Measurements from ENCODE around the gene HDLBP. TPM values are rescaled to one million over a fixed set of nuclear protein-coding genes. Genes with fewer than 3 reads are reported as not detected.

The HDLBP gene
- total and polyA plus RNA-seq, 2 of the 4 experiments (the other 2 are of a cell fraction), result 648 to 1,165 TPM

DNA sequence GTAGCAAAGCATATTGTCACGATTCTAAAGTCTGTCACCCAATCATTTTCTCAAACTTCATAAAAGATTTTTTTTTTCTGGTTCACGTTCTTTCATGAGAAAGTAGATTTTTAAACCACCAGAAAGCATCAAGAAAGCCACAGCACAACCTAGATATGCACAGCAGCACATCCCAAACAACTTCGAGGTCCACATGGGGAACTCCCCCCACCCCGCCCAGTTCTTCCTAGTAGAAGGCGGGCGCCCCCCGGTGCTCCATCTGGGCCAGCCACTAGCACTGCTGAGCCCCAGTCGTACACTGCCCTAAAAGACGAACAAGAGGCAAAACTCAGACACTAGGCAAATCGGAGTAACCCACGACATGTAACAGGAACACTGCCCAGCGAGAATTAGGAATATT is 15.5 kb downstream of the HDLBP start:
- H2BK5ac ChIP-seq (ENCODE audit: low read depth, low read length, poor library complexity, severe bottlenecking), result no peak overlapping the region
- TF ChIP-seq, protein P1, sequence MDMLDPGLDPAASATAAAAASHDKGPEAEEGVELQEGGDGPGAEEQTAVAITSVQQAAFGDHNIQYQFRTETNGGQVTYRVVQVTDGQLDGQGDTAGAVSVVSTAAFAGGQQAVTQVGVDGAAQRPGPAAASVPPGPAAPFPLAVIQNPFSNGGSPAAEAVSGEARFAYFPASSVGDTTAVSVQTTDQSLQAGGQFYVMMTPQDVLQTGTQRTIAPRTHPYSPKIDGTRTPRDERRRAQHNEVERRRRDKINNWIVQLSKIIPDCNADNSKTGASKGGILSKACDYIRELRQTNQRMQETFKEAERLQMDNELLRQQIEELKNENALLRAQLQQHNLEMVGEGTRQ (IDR thresholded peaks at IDR 0.05; ENCODE audit: low read depth, low read length), result no peak
- no peak for TF ChIP-seq MAFK (IDR thresholded peaks at IDR 0.05; ENCODE audit: low read depth, low read length)
- no peak for TF ChIP-seq CEBPB (IDR thresholded peaks at IDR 0.05; ENCODE audit: low read depth, low read length)
- no peak for TF ChIP-seq FOS (IDR thresholded peaks at IDR 0.05; ENCODE audit: low read depth, low read length)
- no peak for TF ChIP-seq MAZ (IDR thresholded peaks at IDR 0.05; ENCODE audit: borderline replicate concordance, low read depth, low read length)
- TF ChIP-seq BHLHE40 (IDR thresholded peaks at IDR 0.05; ENCODE audit: low read depth, low read length), result no peak
- no peak for TF ChIP-seq RCOR1 (IDR thresholded peaks at IDR 0.05; ENCODE audit: insufficient replicate concordance, low read length)
- TF ChIP-seq, protein P2, sequence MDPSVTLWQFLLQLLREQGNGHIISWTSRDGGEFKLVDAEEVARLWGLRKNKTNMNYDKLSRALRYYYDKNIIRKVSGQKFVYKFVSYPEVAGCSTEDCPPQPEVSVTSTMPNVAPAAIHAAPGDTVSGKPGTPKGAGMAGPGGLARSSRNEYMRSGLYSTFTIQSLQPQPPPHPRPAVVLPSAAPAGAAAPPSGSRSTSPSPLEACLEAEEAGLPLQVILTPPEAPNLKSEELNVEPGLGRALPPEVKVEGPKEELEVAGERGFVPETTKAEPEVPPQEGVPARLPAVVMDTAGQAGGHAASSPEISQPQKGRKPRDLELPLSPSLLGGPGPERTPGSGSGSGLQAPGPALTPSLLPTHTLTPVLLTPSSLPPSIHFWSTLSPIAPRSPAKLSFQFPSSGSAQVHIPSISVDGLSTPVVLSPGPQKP (IDR thresholded peaks at IDR 0.05; ENCODE audit: borderline replicate concordance, low read depth, low read length), result no peak
- TF ChIP-seq, protein P3, sequence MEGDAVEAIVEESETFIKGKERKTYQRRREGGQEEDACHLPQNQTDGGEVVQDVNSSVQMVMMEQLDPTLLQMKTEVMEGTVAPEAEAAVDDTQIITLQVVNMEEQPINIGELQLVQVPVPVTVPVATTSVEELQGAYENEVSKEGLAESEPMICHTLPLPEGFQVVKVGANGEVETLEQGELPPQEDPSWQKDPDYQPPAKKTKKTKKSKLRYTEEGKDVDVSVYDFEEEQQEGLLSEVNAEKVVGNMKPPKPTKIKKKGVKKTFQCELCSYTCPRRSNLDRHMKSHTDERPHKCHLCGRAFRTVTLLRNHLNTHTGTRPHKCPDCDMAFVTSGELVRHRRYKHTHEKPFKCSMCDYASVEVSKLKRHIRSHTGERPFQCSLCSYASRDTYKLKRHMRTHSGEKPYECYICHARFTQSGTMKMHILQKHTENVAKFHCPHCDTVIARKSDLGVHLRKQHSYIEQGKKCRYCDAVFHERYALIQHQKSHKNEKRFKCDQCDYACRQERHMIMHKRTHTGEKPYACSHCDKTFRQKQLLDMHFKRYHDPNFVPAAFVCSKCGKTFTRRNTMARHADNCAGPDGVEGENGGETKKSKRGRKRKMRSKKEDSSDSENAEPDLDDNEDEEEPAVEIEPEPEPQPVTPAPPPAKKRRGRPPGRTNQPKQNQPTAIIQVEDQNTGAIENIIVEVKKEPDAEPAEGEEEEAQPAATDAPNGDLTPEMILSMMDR (conservative IDR thresholded peaks at IDR 0.05; ENCODE audit: low read depth, low read length), result no peak
- TF ChIP-seq SMC3 (IDR thresholded peaks at IDR 0.05; ENCODE audit: low read depth, low read length), result no peak
- H4K8ac ChIP-seq (ENCODE audit: low read depth in 2 of 2, low read length in 2 of 2), result no peak overlapping the region
- H3K9ac ChIP-seq (ENCODE audit: low read depth, low read length), result no peak overlapping the region
- CTCF ChIA-PET, result no interaction called here
- no peak overlapping the region for H2BK20ac ChIP-seq (ENCODE audit: low read depth, low read length)
- DNase-seq, result no peak
- no peak overlapping the region for H3K27ac ChIP-seq (ENCODE audit: insufficient read depth, low read length)
- H2BK15ac ChIP-seq (ENCODE audit: low read depth, low read length), result no peak overlapping the region
- intact Hi-C loops (cut with micrococcal nuclease), result no loop called here
- H4K91ac ChIP-seq (ENCODE audit: insufficient read depth, low read depth, low read length), result no peak overlapping the region
- H3K36me3 ChIP-seq (ENCODE audit: control insufficient read depth, insufficient read depth, low read length), result peaks cover 8% of the 10 kb centered on the region
- H2BK120ac ChIP-seq (ENCODE audit: low read depth, low read length), result no peak overlapping the region
- no peak overlapping the region for H2AFZ ChIP-seq (replicated peaks; ENCODE audit: low read length, poor library complexity)
- H3K14ac ChIP-seq (replicated peaks; ENCODE audit: low read depth, low read length), result no peak overlapping the region
- H2AK9ac ChIP-seq (replicated peaks; ENCODE audit: low read depth, low read length, poor library complexity), result no peak overlapping the region
- POLR2A ChIA-PET (ENCODE audit: unreplicated experiment), result no interaction called here
- WGBS, 2 experiments (ENCODE audit: extremely low coverage in 2 of 2, insufficient read length in 1 of 2), result no CpG with 5 or more reads among the region's 12 CpGs
- no TSS peak for BruUV-seq (replicated peaks)
- no peak overlapping the region for H3K4ac ChIP-seq (ENCODE audit: low read depth, low read length)
- no peak overlapping the region for H3K4me3 ChIP-seq (ENCODE audit: insufficient read depth, low read depth, low read length)
- peaks cover 15 to 72% of the 10 kb centered on the region in 2 experiments; a peak in 3 of 4 replicates for H3K79me1 ChIP-seq (ENCODE audit: low read depth in 1 of 2, low read length in 2 of 2)
- no peak for ATAC-seq (ENCODE audit: low read depth)
- dilution Hi-C loops (cut with HindIII; ENCODE audit: low sequenced_read_pairs, unreplicated experiment), result no loop called here
- H4K5ac ChIP-seq (ENCODE audit: low read depth, low read length), result no peak overlapping the region
- no peak overlapping the region for H3K56ac ChIP-seq (ENCODE audit: extremely low read depth, insufficient read depth, low read length)
- H3K4me2 ChIP-seq (ENCODE audit: low read depth, low read length), result no peak overlapping the region
- H3K23ac ChIP-seq (ENCODE audit: low read depth, low read length), result no peak overlapping the region
- peaks cover 91% of the 10 kb centered on the region for H4K20me1 ChIP-seq (ENCODE audit: insufficient read depth, low read length)
- no peak overlapping the region for H3K18ac ChIP-seq (ENCODE audit: low read depth, low read length)
- 0 out of 2 replicates have a peak, but pooled peaks cover 2% of the 10 kb centered on the region for H3K4me1 ChIP-seq (ENCODE audit: control insufficient read depth, insufficient read depth, low read length)
- in situ Hi-C loops (cut with MboI; ENCODE audit: low sequenced_read_pairs), result no loop called here
- no peak overlapping the region for H2AK5ac ChIP-seq (ENCODE audit: low read depth, low read length)
- H3K27me3 ChIP-seq (ENCODE audit: control insufficient read depth, insufficient read depth, low read length), result no peaks in the 10 kb centered on the region
- peaks cover 26% of the 10 kb centered on the region for H3K9me1 ChIP-seq (ENCODE audit: insufficient read depth, low read length)
- no peaks in the 10 kb centered on the region for H3K9me3 ChIP-seq (ENCODE audit: control insufficient read depth, insufficient read depth, low read length)
